T follicular helper cell (primary cell): ENCODE results near the gene SMARCD2.
A peak's percentile ranks its signal among the peaks of the same experiment; 100 is the strongest.
"Not testable (repeated sequence)": the region's sequence is repeated elsewhere in the genome, so short reads cannot be mapped to it uniquely, and the experiment has no call there.

ENCODE experiments used
- DNase-seq: peaks from one replicate; pipeline ENCODE4 v3.0.0-alpha.2; 2020; ENCODE audit warnings: low read depth
- total RNA-seq, 2 experiments: gene quantifications; one replicate each; lab custom pipeline; 2026; lab: John Stamatoyannopoulos, UW

SMARCD2 gene
- total RNA-seq = 119 to 159 reads per million in 2 experiments

DNA sequence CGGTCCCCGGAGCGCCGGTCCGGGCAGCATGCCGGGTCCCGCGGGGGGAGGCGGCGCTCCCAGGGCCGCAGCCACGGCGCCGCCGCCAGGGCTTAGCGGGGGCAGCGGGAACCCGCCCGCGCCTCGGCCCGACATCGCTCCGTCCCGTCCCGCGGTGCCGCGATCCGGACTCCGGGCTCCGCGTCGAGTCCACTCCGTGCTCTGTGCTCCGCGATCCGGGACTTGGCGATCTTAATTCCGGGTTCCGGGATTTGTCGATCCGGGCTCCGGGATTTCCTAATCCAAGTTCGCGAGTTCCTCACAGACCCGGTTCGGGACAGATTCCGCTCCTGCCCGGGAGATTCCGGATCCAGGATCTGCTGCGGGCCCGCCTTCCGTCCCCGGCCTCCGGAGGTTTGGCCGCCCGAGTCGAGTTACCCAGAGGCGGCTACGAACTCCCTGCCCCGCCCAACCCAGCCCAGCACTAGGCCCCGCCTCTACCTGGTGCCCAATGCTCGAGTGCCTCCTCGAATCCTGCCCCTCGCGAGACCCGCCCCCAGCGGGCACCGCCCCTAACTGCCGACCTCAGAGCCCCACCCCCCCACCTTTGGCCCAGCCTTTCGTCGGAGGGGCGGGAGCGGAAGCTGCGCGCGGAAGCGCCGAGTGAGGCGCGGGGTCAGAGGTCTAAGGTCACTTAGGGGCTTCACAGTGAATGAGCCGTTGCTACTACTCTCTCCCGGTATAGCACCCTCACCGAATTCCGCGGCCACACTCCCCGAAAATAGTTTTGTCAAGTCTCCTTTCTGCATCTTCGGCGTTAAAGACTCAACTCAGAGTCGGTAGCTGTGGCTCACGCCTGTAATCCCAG, at the start of gene SMARCD2:
SMARCD2 (minus strand) TSS at position 146 of the 847 bp plus-strand sequence; CDS start at position 135, 11 bp downstream.
- DNase-seq = peak; percentile 99

DNA sequence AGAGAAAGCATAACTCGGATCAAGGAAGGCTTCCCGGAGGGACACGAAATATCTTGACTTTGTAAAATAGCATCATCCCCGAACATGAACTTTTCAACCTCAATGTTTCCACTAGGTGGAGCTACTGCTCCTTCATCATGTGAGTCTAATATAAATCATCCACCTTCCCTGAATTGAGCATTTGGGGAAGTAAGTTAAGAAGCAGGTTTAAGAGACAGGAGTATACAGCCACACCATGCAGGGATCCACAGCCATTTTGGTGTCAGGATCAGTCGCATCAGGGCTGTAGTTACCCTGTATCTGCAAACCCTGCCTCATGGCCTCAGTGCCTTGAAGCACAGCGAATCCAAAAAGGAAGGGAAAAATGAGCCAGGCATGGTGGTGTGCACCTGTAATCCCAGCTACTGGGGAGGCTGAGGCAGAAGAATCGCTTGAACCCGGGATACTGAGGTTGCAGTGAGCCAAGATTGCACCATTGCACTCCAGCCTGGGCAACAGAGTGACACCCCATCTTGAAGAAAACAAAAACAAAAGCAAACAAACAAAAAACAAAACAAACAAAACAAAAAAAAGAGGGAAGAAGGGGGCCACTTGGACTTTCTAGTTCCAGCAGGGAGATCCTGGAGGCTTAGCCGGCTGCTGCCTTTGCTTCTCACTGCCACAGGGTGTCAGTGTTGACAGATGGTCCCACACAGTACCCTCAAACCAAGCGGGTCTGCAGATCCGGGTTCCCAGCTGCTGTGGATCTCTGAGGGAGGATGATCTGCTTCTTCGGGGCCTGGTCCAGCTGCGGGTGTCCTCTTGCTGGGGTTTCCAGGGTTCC, 46.8 kb upstream of the SMARCD2 start:
- DNase-seq = not testable (repeated sequence)

DNA sequence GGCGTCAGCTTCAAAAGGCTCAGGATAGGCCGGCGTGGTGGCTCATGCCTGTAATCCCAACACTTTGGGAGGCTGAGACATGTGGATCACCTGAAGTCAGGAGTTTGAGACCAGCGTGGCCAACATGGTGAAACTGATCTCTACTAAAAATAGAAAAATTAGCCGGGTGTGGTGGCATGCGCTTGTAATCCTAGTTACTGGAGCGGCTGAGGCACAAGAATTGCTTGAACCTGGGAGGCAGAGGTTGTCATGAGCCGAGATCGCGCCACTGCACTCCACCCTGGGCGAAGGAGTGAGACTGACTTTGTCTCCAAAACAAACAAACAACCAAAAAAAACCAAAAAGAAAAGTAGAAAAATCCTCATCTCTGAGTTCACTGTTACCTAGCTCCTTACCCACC, 42.6 kb upstream of the SMARCD2 start:
- DNase-seq = not testable (repeated sequence)

DNA sequence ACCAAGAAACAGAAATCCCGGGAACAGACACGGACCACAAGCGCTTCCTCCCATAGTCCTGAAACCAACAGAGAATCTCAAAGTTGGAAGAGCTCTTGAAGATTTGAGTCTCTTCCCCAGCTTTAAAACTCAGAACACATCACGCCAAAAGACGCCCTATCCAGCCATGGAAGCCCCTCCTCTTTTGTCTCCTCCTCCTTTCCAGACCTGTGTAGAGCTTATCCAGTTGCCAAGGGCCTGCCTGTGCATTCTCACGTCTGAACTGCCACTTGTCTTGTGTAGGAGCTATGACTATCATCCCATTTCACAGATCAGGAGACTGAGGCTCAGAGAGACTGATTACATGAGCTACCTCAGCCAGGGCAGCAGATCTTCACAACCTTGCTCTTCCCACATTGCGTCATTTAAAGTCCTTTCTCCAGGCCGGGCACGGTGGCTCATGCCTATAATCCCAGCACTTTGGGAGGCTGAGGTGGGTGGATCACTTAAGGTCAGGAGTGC, 40.2 kb upstream of the SMARCD2 start:
- DNase-seq = not testable (repeated sequence)

DNA sequence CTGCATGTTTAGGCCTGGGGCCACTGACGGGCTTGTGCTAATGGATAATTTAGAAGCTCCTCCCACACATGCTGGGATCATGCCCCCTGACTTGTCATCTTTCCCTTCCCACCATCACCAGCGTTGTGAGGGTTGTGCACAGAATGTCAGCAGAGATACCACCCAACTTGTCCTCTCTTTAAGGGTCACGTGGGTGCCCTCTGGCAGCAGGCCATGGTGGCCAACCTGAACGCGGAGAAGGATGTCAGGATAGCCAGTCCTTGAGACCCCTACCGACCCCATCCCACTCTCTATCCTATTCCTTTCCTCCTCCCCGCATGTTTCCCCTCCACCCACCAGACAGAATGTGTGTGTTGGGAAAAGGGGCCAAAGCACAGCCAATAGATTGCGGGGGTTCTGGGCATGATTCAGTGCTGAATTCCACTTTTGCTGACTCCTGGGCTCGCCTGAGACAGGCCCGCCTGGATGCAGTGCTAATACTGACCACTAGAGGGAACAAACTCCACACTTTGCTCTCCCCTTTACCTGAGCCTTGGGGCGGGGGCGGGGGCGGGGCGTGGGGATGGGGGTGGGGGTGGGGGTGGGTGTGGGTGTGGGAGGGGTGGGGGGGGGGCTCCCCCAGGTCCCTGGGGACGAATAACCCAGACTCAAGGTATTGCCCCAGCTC, 39.6 kb upstream of the SMARCD2 start, which contains the start of gene GH2:
GH2 (minus strand) TSS at position 10 of the 667 bp plus-strand sequence. CDS start 143 bp downstream, outside the sequence.
- peak; percentile 45 for DNase-seq

DNA sequence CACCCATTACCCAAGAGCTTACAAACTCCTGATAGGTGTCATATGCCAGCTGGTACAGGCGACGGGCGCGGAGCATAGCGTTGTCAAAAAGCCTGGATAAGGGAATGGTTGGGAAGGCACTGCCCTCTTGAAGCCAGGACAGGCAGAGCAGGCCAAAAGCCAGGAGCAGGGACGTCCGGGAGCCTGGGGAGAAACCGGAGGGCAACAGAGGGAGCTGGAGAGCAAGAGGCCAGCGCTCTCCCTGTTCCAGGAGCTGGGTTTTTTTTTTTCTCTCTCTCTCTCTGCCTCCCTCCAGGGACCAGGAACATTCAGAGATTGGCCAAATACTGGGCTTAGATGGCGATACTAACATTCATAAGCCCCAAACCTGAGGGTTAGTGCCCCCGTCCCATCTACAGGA, 38.9 kb upstream of the SMARCD2 start:
- DNase-seq = not testable (repeated sequence)

DNA sequence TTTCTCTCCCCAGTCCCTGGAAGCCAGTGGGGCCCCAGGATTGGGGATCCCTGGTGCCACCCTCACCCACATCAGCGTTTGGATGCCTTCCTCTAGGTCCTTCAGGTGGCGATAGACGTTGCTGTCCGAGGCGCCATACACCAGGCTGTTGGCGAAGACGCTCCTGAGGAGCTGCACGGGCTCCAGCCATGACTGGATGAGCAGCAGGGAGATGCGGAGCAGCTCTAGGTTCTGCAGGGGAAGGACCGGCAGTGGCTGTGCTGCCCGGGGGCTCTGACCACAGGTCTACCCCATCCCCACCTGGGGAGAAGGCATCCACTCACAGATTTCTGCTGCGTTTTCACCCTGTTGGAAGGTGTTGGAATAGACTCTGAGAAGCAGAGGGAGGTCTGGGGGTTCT, 38.2 kb upstream of the SMARCD2 start:
- DNase-seq = no peak

DNA sequence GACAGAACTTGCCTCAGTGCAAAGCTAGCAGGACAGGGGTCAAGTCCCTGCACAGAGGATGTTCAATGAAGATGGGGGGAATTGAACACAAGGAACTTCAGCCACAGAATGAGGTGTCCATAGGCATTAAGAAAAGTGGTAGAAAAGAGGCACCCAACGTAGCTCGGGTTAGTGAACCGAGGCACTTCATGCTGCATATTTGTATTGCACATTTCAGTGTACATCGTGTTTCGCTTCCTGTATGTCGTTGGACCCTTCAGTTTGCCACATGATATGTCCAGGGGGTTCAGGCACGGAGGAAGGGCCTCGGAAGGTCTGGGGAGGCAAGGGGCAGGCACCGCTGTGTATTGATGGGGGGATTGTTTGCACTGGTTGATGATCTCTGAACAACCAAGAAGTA, 35.9 kb upstream of the SMARCD2 start:
- DNase-seq = not testable (repeated sequence)

DNA sequence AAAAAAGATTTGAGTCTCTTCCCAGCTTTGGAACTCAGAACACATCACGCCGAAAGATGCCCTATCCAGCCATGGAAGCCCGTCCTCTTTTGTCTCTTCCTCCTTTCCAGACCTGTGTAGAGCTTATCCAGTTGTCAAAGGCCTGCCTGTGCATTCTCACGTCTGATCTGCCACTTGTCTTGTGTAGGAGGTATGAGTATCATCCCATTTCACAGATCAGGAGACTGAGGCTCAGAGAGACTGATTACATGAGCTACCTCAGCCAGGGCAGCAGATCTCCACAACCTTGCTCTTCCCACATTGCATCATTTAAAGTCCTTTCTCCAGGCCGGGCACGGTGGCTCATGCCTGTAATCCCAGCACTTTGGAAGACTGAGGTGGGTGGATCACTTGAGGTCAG, 32.2 kb upstream of the SMARCD2 start:
- not testable (repeated sequence) for DNase-seq

DNA sequence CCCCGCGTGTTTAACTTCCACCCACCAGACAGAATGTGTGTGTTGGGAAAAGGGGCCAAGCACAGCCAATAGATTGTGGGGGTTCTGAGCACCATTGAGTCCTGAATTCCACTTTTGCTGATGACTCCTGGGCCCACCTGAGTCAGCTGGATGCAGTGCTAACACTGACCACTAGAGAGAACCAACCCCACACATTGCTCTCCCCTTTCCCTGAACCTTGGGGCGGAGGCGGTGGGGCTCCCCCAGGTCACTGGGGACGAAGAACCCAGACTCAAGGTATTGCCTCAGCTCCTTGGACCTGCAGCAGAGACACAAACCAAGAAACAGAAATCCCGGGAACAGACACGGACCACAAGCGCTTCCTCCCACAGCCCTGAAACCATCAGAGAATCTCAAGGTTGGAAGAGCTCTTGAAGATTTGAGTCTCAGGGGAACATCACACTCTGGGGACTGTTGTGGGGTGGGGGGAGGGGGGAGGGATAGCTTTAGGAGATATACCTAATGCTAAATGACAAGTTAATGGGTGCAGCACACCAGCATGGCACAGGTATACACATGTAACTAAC, 31.7 kb upstream of the SMARCD2 start:
- not testable (repeated sequence) for DNase-seq

DNA sequence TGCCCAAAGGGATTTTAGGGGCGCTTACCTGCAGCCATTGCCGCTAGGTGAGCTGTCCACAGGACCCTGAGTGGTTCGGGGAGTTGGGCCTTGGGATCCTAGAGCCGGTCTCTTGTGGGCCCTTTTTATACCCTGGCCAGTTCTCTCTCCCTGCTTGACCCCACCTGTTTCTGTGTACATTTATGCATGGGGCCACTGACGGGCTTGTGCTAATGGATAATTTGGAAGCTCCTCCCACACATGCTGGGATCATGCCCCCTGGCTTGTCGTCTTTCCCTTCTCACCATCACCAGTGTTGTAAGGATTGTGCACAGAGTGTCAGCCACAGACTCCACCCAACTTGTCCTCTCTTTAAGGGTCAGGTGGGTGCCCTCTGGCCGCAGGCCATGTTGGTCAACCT, 31.1 kb upstream of the SMARCD2 start, which contains the start of gene CSH2:
CSH2 (minus strand) TSS at position 101 of the 400 bp plus-strand sequence; CDS start at position 38, 63 bp downstream.
- DNase-seq = not testable (repeated sequence)

DNA sequence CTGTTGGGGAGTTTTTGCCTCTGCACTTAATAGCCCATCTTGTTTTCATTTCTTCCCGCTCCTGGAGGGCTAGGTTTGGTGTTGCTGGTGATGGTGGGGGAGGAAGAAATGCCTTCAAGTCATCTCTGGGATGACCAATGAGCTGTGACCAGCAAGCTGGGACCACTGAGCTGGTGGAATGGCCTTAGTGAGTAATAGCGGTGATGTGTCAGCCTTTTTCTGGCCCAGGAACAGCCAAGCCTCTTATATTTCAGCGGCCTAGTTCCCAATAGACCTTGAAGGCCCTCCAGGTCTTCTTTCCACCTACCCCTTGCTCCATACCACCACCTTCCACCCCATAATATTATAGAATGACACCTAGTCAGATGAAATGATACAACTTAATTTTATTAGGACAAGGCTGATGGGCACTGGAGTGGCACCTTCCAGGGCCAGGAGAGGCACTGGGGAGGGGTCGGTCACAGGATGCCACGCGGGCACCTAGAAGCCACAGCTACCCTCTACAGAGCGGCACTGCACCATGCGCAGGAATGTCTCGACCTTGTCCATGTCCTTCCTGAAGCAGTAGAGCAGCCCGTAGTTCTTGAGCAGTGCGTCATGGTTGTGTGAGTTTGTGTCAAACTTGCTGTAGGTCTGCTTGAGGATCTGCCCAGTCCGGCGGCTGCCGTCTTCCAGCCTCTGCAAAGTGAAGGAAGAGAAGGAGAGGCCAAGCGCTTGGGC, 29.3 kb upstream of the SMARCD2 start:
- not testable (repeated sequence) for DNase-seq

DNA sequence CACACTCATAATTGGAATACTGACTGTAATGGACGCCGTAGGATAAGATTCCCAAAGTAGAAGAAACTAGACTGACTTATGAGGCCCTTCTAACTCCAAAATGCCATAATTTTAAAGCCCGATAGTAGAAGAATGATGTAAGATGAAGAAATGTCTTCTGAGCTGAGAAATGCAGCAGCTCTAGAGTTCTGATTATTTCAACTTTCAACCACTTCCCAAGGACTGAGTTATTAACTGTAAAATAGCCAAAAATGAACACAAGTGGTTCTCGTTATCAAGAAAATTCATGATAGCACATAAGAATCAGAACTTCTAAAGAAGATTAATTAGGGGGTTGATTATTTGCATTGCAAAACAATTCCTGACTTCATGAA, 27.8 kb upstream of the SMARCD2 start:
- not testable (repeated sequence) for DNase-seq

DNA sequence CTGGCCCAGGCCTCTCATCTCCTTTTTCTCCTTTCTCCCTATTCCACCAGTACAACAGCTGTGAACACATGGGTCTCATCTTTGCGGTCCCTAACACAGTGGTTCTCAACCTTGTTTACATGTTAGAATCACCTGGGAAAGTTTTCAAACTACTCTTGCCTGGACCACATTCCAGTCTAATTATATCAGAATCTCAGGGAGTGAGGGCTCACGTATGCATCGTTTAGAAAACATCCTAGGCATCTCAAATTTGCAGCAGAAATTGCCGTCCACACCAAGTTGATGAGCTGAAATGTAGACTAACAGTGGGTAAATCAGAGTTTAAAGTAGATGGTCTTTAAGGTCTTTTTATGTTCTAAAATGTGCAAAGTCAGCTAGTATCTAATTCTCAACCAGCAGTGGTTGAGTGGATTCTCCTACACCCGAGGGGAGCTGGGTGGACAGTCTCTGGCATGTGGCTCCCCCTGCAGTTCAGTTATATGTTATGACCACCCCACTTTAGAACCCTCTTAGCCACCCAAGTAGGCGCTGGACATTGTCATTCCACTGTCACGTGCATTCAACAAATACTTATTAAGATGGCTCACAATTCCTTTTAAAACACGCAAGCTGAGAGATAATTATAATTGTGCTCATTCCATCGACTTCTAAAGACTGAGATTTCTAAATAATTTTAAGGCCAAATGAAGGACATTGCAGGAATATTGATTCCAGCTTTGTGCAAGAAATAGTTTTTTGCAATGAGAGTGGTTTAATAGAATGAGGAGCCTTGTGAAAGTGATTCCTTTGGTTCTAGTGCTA, 27.2 kb upstream of the SMARCD2 start:
- not testable (repeated sequence) for DNase-seq

DNA sequence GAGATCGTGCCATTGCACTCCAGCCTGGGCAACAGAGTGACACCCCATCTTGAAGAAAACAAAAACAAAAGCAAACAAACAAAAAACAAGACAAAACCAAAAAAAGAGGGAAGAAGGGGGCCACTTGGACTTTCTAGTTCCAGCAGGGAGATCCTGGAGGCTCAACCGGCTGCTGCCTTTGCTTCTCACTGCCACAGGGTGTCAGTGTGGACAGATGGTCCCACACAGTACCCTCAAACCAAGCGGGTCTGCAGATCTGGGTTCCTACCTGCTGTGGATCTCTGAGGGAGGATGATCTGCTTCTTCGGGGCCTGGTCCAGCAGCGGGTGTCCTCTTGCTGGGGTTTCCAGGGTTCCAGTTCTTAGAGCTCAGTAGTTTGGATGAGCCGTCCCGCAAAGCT, 24.1 kb upstream of the SMARCD2 start:
- DNase-seq = not testable (repeated sequence)

DNA sequence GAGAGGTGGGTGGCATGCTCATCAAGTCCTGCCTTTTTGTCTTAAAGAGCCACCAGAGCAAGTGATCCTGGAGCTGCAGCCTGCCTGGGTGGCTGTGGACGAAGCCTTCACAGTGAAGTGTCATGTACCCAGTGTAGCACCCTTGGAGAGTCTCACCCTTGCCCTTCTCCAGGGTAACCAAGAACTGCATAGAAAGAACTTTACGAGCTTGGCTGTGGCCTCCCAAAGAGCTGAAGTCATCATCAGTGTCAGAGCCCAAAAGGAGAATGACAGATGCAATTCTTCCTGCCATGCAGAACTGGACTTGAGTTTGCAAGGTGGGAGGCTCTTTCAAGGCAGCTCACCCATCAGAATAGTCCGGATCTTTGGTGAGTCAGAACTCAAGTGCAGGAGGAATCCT, 16.8 kb upstream of the SMARCD2 start:
- DNase-seq = no peak

DNA sequence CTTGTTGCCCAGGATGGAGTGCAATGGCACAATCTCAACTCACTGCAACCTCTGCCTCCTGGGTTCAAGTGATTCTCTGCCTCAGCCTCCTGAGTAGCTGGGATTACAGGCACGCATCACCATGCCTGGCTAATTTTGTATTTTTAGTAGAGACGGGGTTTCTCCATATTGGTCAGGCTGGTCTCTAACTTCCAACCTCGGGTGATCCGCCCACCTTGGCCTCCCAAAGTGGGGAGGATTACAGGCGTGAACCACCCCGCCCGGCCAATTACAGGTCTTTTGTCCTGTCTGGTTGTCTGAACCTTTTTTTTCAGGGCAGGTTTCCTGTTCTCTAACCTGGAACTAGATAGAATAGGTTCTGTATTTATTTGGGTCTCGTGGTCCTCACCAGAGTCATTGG, 13.9 kb upstream of the SMARCD2 start:
- DNase-seq = not testable (repeated sequence)

DNA sequence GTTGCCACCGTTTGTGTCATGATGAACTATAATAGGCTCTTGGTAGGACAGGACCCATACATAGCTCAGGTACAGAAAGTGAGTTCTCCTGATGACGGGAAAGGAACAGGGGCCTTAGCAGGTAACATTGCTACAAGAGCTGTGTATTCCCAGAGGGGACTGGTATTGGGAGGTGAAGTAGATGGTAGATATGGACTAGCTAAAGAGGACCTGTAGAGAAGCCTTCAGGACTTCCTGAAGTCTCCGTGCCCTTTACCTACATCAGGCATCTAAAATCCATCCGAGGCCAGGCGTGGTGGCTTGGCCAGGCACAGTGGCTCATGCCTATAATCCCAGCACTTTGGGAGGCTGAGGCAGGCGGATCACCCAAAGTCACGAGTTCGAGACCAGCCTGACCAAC, 12.7 kb upstream of the SMARCD2 start:
- no peak for DNase-seq

DNA sequence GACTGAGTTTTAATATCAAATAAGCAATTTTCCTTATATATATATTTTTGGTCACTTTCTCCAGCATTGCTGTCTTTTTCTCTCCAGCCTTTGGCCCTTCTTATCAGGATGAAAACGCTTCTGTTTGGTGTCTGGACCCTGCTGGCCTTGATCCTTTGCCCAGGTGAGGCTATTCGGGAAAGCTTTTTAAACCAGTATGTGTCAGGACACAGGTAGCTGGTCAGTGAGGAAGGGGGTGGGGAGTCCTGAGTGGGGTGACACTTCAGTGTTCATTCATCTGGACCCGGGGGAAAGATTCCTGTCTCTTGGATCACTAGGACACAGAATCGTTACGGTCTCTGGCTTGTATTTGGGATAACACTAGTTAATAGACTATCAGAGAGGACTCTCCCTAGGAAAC, 12.2 kb upstream of the SMARCD2 start:
- DNase-seq = no peak

DNA sequence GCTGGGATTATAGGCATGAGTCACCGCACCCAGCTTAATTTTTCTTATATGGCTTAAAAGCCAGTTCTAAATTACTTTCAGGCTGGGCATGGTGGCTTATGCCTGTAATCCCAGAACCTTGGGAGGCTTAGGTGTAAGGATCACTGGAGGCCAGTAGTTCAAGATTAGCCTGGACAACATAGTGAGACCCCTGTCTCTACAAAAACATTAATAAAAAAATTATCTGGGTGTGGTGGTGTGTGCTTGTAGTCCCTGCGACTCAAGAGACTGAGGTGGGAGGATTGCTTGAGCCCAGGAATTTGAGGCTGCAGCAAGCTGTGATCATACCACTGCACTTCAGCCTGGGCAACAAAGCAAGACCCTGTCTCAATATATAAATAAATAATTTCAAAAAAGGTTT, 10.8 kb upstream of the SMARCD2 start:
- DNase-seq = no peak
